Panc1 (cell line): ENCODE results near the gene CYB5A.

Experiments
- CTCF ChIP-seq: fragments of 450-650 bp; IDR thresholded peaks from 2 replicates; pipeline ENCODE4 v1.5.1; 2017; ENCODE audit warnings: mild to moderate bottlenecking
- POLR2AphosphoS5 ChIP-seq: IDR thresholded peaks from 2 replicates; pipeline ENCODE4 v1.6.1; 2012; ENCODE audit warnings: mild to moderate bottlenecking, low read depth, low read length, moderate library complexity
- REST ChIP-seq, 2 experiments: IDR thresholded peaks; 2 replicates each; pipeline ENCODE4 v1.6.1; 2011 to 2012; ENCODE audit warnings: low read depth in 2 of 2, control low read depth in 1 of 2, low read length in 1 of 2, mild to moderate bottlenecking in 1 of 2, moderate library complexity in 1 of 2; ENCODE audit not compliant: insufficient read depth in 1 of 2
- SIN3A ChIP-seq: IDR thresholded peaks from 2 replicates; pipeline ENCODE4 v1.6.1; 2012; ENCODE audit warnings: low read depth, mild to moderate bottlenecking, low read length, moderate library complexity, borderline replicate concordance; ENCODE audit not compliant: insufficient read depth

DNA sequence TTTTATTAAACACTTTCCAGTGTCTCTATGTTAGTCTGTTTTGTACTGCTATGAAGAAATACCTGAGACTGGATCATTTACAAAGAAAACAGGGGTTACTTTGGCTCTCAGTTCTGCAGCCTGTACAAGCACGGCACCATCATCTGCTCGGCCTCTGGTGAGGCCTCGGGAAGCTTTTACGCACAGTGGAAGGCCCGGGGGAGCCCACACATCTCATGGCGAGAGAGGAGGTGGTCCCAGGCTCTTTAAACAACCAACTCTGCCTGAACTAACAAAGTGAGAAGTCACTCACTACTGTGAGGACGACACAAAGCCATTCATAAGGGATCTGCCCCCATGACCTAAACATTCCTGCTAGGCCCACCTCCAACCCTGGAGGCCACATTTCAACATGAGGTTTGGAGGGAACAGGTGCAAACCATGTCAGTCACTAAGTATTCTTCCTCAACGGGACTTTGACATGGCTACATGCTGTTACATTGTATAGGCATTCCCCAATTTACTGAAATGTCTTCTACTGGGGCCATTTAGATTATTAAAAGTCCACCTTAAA lies 26.1 kb downstream of the CYB5A start:
- TF ChIP-seq CTCF (no peak), REST (IDR thresholded peaks at IDR 0.05; ENCODE audit: insufficient read depth in 1 of 2, low read depth in 2 of 2, low read length in 1 of 2) (no peak), POLR2AphosphoS5 (no peak), SIN3A (no peak)
